HepG2 (cell line): ENCODE data around the gene C1QTNF9. TPM values are rescaled to one million over a fixed set of nuclear protein-coding genes. Genes with fewer than 3 reads are reported as not detected.

Source experiments
- ATAC-seq: fragments of 200-7000 bp; cut with Tn5 transposase; 3 replicates; pipeline ENCODE4 v1.9.1; 2020; ENCODE audit warnings: mild to moderate bottlenecking, moderate library complexity
- BruUV-seq: library from RNA; stranded (reverse); fragments of 400-500 nt; replicated peaks from 2 replicates; lab custom pipeline; 2021; lab: Mats Ljungman, UMichigan
- CTCF ChIA-PET: fragments of 300-600 bp; formaldehyde crosslinking; extraction: SDS; loops from one replicate; lab custom pipeline; 2021; ENCODE audit warnings: low total read pairs, inconsistent platforms, low intra/inter-chr PET ratio; lab: Yijun Ruan, JAX
- POLR2A ChIA-PET: fragments of 350-600 bp; sonication (Branson Sonifier 250); formaldehyde crosslinking; loops from one replicate; lab custom pipeline; 2020; ENCODE audit warnings: antibody characterized with exemption, inconsistent platforms; lab: Yijun Ruan, JAX
- DNase-seq: peaks from one replicate; pipeline ENCODE4 v3.0.0-alpha.2; 2015; ENCODE audit warnings: low spot score
- FAIRE-seq: peaks from 3 replicates; lab custom pipeline; 2011; peaks lifted over from hg19 to GRCh38; lab: Jason Lieb, UNC
- H2AFZ ChIP-seq: one replicate; pipeline ENCODE4 v1.6.1; 2011; ENCODE audit warnings: low read length, inconsistent platforms
- H3K27ac ChIP-seq: fragments of 300-600 bp; 3 replicates; pipeline ENCODE4 v1.8.0; 2011; ENCODE audit warnings: mixed run types, mild to moderate bottlenecking, mixed read lengths, low read length, inconsistent platforms; ENCODE audit not compliant: insufficient read depth; ENCODE audit errors: extremely low read length
- H3K27me3 ChIP-seq, 2 experiments: fragments of 200-600 bp in 1 of 2; 2 replicates in 1 of 2; 3 replicates in 1 of 2; pipeline versions ENCODE4 v1.6.0 to v1.8.0; 2011; ENCODE audit warnings: low read length in 2 of 2, mild to moderate bottlenecking in 2 of 2, moderate library complexity in 2 of 2, inconsistent platforms in 1 of 2; ENCODE audit not compliant: insufficient read depth in 2 of 2, control insufficient read depth in 1 of 2
- H3K36me3 ChIP-seq, 2 experiments: fragments of 200-600 bp in 1 of 2; replicated peaks in 1 of 2; 2 replicates in 1 of 2; 3 replicates in 1 of 2; pipeline versions ENCODE4 v1.5.1 to v1.8.0; 2011; ENCODE audit warnings: low read length in 2 of 2, inconsistent platforms in 1 of 2; ENCODE audit not compliant: insufficient read depth in 2 of 2, control insufficient read depth in 1 of 2
- H3K4me1 ChIP-seq: 2 replicates; pipeline ENCODE4 v1.5.1; 2012; ENCODE audit warnings: low read length, inconsistent platforms; ENCODE audit not compliant: insufficient read depth
- H3K4me2 ChIP-seq: 2 replicates; pipeline ENCODE4 v1.6.0; 2011; ENCODE audit warnings: low read depth, low read length, inconsistent platforms
- H3K4me3 ChIP-seq, 3 experiments: fragments of 200-600 bp in 1 of 3; sonication (generic), shearing (Covaris generic) in 1 of 3; replicated peaks in 1 of 3; 2 replicates each; pipeline ENCODE4 v1.5.1; 2011 to 2016; ENCODE audit warnings: low read length in 3 of 3, inconsistent platforms in 2 of 3, low read depth in 2 of 3, mild to moderate bottlenecking in 2 of 3, control low read depth in 1 of 3, mixed read lengths in 1 of 3; ENCODE audit not compliant: insufficient read depth in 1 of 3
- H3K79me2 ChIP-seq: one replicate; pipeline ENCODE4 v1.6.1; 2011; ENCODE audit warnings: low read length, inconsistent platforms; ENCODE audit not compliant: insufficient read depth
- H3K9ac ChIP-seq: 2 replicates; pipeline ENCODE4 v1.6.0; 2011; ENCODE audit warnings: mild to moderate bottlenecking, low read depth, low read length, inconsistent platforms; ENCODE audit not compliant: insufficient read depth
- H3K9me3 ChIP-seq: 2 replicates; pipeline ENCODE4 v1.5.1; 2012; ENCODE audit warnings: mild to moderate bottlenecking, low read length
- H4K20me1 ChIP-seq: 2 replicates; pipeline ENCODE4 v1.6.0; 2011; ENCODE audit warnings: inconsistent platforms, mild to moderate bottlenecking, low read length, moderate library complexity; ENCODE audit not compliant: insufficient read depth
- ARNT ChIP-seq: fragments of 450-650 bp; IDR thresholded peaks from 2 replicates; pipeline ENCODE4 v1.6.1; 2017
- CCAR2 ChIP-seq: fragments of 200-400 bp; formaldehyde crosslinking; optimal IDR thresholded peaks from 2 replicates; pipeline ENCODE3; 2018; ENCODE audit warnings: low read depth, mild to moderate bottlenecking, low read length, moderate library complexity
- CREB1 ChIP-seq, 2 experiments: fragments of 450-650 bp in 1 of 2; IDR thresholded peaks; 2 replicates each; pipeline ENCODE4 v1.6.1; 2016 to 2017; ENCODE audit warnings: control low read depth in 1 of 2, mild to moderate bottlenecking in 1 of 2, missing compliant biosample characterization in 1 of 2, missing genetic modification characterization in 1 of 2
- FOXA1 ChIP-seq, 2 experiments: fragments of 450-650 bp in 1 of 2; sonication (generic) in 1 of 2; formaldehyde crosslinking in 1 of 2; IDR thresholded peaks; 2 replicates each; pipeline versions ENCODE4 v1.4.0 to v1.6.1; 2016 to 2020; ENCODE audit warnings: missing genetic modification reagents in 1 of 2
- LCORL ChIP-seq, 2 experiments: fragments of 450-650 bp in 1 of 2; sonication (generic) in 1 of 2; formaldehyde crosslinking in 1 of 2; IDR thresholded peaks; 2 replicates each; pipeline versions ENCODE4 v1.5.0 to v1.6.1; 2017 to 2020; ENCODE audit warnings: antibody characterized with exemption in 1 of 2, missing genetic modification reagents in 1 of 2
- SOX6 ChIP-seq, 2 experiments: fragments of 450-650 bp in 1 of 2; sonication (generic) in 1 of 2; formaldehyde crosslinking in 1 of 2; IDR thresholded peaks; 2 replicates each; pipeline versions ENCODE4 v1.4.0 to v1.6.1; 2017 to 2020; ENCODE audit warnings: antibody characterized with exemption in 1 of 2, mild to moderate bottlenecking in 1 of 2, missing genetic modification reagents in 1 of 2
- ZBTB49 ChIP-seq: sonication (generic); formaldehyde crosslinking; IDR thresholded peaks from 2 replicates; pipeline ENCODE4 v1.4.0; 2020; ENCODE audit warnings: missing genetic modification reagents, borderline replicate concordance
- ZNF646 ChIP-seq: sonication (generic); formaldehyde crosslinking; IDR thresholded peaks from 2 replicates; pipeline ENCODE4 v1.9.0; 2021; ENCODE audit warnings: mild to moderate bottlenecking, missing genetic modification reagents
- WGBS: methylation state at CpG from one replicate; pipeline ENCODE4 v1.1.6; 2017; ENCODE audit warnings: low lambda C conversion rate; 5-methylcytosine and 5-hydroxymethylcytosine counted together
- in situ Hi-C: cut with HindIII; loops from 2 replicates; pipeline ENCODE4 v1.10.0; 2017; ENCODE audit warnings: low pct_unique_long_range_greater_than_20kb; ENCODE audit not compliant: extremely low pct_ligation_motif_present
- intact Hi-C: fragments of 100-400 bp; cut with micrococcal nuclease; formaldehyde crosslinking; loops from one replicate; pipeline ENCODE4 v1.10.0; 2022; ENCODE audit not compliant: unreplicated experiment
- polyA plus RNA-seq, 8 experiments: library from polyadenylated mRNA; depleted of rRNA in 3 of 8; stranded (reverse) in 7 of 8; unstranded in 1 of 8; fragments of >200 nt; fragmentation: Illumina TruSeq in 4 of 8; extraction: Trizol in 4 of 8; gene quantifications; 2 replicates each; pipeline versions ENCODE4 v1.2.1 to v1.2.3, GENCODE V29; 2011 to 2016; ENCODE audit warnings: low read depth in 4 of 8, missing spikeins in 1 of 8, mixed read lengths in 1 of 8; ENCODE audit not compliant: insufficient read depth in 1 of 8
- total RNA-seq, 5 experiments: library from RNA; depleted of rRNA; stranded (reverse); fragments of >200 nt; fragmentation: Illumina TruSeq; extraction: Trizol; gene quantifications; 2 replicates each; pipeline ENCODE4 v1.2.3, GENCODE V29; 2016; ENCODE audit warnings: low read depth in 1 of 5
- TF ChIP-seq, protein P1 (sequence below): fragments of 450-650 bp; IDR thresholded peaks from 2 replicates; pipeline ENCODE4 v1.6.1; 2016
- TF ChIP-seq, protein P2 (sequence below): sonication (generic); formaldehyde crosslinking; IDR thresholded peaks from 2 replicates; pipeline ENCODE4 v1.4.0; 2020; ENCODE audit warnings: mild to moderate bottlenecking, missing genetic modification reagents

C1QTNF9 gene
- total and polyA plus RNA-seq, 2 of the 13 experiments (the other 11 are each of a cell fraction or from before 2014, with no cell fraction given), result not detected

GRCh38 chr13:24356837-24357236 lies 47.5 kb downstream of the C1QTNF9 start:
- 0 out of 5 replicates have a peak, but pooled peaks cover 0 to 10% of the 10 kb centered on the region in 2 experiments for H3K27me3 ChIP-seq
- H3K4me3 ChIP-seq, result no peak overlapping the region
- ChIA-PET POLR2A (no interaction called here), CTCF (no interaction called here)
- no peaks in the 10 kb centered on the region for H3K79me2 ChIP-seq
- no peak for ATAC-seq
- DNase-seq, result no peak
- H3K27ac ChIP-seq, result no peak overlapping the region
- no peak overlapping the region for H3K9ac ChIP-seq
- H3K4me2 ChIP-seq, result no peak overlapping the region
- H4K20me1 ChIP-seq, result no peaks in the 10 kb centered on the region
- BruUV-seq, result no TSS peak
- FAIRE-seq, result no peak
- no peaks in the 10 kb centered on the region for H3K9me3 ChIP-seq
- intact Hi-C loops, result loop anchor here (10.0 kb wide), 1 partner anchor 1422 kb away; no protein-coding TSS in a partner anchor
- WGBS, result 57% methylated on average over 7 of the region's 7 CpGs
- H2AFZ ChIP-seq, result no peak overlapping the region
- no peaks in the 10 kb centered on the region for H3K36me3 ChIP-seq
- no peaks in the 10 kb centered on the region for H3K4me1 ChIP-seq
- in situ Hi-C loops, result loop anchor here (10.0 kb wide), 1 partner anchor 1422 kb away; no protein-coding TSS in a partner anchor
- TF ChIP-seq ZBTB49 (CRISPR knock-in tag) (no peak), CCAR2 (no peak), FOXA1 (IDR thresholded peaks at IDR 0.05) (peak; percentile 2; the same call in 1 of the 2 replicates), FOXA1 (CRISPR knock-in tag; IDR thresholded peaks at IDR 0.05) (no peak), SOX6 (IDR thresholded peaks at IDR 0.05) (peak; percentile 14; the same call in 1 of the 2 replicates), SOX6 (CRISPR knock-in tag; IDR thresholded peaks at IDR 0.05) (no peak), LCORL (IDR thresholded peaks at IDR 0.05) (peak; percentile 7; the same call in 1 of the 2 replicates), LCORL (CRISPR knock-in tag; IDR thresholded peaks at IDR 0.05) (no peak), CREB1 (IDR thresholded peaks at IDR 0.05) (peak; percentile 65), CREB1 (CRISPR knock-in tag; IDR thresholded peaks at IDR 0.05) (no peak), ARNT (0 out of 2 replicates have a peak, but pooled peaks have one; percentile 50), ZNF646 (CRISPR knock-in tag) (peak; percentile 23; the same call in 1 of the 2 replicates)
- TF ChIP-seq, protein P1, sequence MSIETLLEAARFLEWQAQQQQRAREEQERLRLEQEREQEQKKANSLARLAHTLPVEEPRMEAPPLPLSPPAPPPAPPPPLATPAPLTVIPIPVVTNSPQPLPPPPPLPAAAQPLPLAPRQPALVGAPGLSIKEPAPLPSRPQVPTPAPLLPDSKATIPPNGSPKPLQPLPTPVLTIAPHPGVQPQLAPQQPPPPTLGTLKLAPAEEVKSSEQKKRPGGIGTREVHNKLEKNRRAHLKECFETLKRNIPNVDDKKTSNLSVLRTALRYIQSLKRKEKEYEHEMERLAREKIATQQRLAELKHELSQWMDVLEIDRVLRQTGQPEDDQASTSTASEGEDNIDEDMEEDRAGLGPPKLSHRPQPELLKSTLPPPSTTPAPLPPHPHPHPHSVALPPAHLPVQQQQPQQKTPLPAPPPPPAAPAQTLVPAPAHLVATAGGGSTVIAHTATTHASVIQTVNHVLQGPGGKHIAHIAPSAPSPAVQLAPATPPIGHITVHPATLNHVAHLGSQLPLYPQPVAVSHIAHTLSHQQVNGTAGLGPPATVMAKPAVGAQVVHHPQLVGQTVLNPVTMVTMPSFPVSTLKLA, result peak; percentile 74
- TF ChIP-seq, protein P2, sequence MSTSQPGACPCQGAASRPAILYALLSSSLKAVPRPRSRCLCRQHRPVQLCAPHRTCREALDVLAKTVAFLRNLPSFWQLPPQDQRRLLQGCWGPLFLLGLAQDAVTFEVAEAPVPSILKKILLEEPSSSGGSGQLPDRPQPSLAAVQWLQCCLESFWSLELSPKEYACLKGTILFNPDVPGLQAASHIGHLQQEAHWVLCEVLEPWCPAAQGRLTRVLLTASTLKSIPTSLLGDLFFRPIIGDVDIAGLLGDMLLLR (CRISPR knock-in tag), result no peak
